GM23338 (cell line): Measurements from ENCODE around the gene SLFN12. TPM values are rescaled to one million over a fixed set of nuclear protein-coding genes. Genes with fewer than 3 reads are reported as not detected.

Experiments
- ATAC-seq: fragments of 200-7000 bp; cut with Tn5 transposase; 3 replicates; pipeline ENCODE4 v1.9.1; 2020
- DNase-seq: peaks from one replicate; pipeline ENCODE4 v3.0.0-alpha.2; 2015; ENCODE audit warnings: low spot score
- H2AFZ ChIP-seq: fragments of 200-600 bp; sonication (generic); 2 replicates; pipeline ENCODE4 v1.8.0; 2016; ENCODE audit warnings: antibody characterized with exemption, mild to moderate bottlenecking, moderate library complexity
- H3F3A ChIP-seq: fragments of 200-600 bp; sonication (generic); replicated peaks from 2 replicates; pipeline ENCODE4 v1.8.0; 2017; ENCODE audit warnings: antibody characterized with exemption, mixed run types, low read depth
- H3K27ac ChIP-seq: fragments of 200-600 bp; sonication (generic); 2 replicates; pipeline ENCODE4 v1.6.1; 2016; ENCODE audit warnings: low read depth
- H3K27me3 ChIP-seq: fragments of 200-600 bp; sonication (generic); 2 replicates; pipeline ENCODE4 v1.8.0; 2016; ENCODE audit warnings: mild to moderate bottlenecking, mixed run types, moderate library complexity; ENCODE audit not compliant: insufficient read depth
- H3K36me3 ChIP-seq: fragments of 200-600 bp; sonication (generic); 2 replicates; pipeline ENCODE4 v1.8.0; 2016; ENCODE audit warnings: mild to moderate bottlenecking; ENCODE audit not compliant: insufficient read depth
- H3K4me1 ChIP-seq: fragments of 200-600 bp; sonication (generic); 2 replicates; pipeline ENCODE4 v1.8.0; 2016; ENCODE audit warnings: mild to moderate bottlenecking, moderate library complexity; ENCODE audit not compliant: insufficient read depth
- H3K4me2 ChIP-seq: fragments of 200-600 bp; sonication (generic); 2 replicates; pipeline ENCODE4 v1.7.1; 2017; ENCODE audit warnings: mixed run types
- H3K4me3 ChIP-seq: fragments of 200-600 bp; sonication (generic); 2 replicates; pipeline ENCODE4 v1.6.1; 2016; ENCODE audit warnings: mixed run types
- H3K79me2 ChIP-seq: fragments of 200-600 bp; sonication (generic); replicated peaks from 2 replicates; pipeline ENCODE4 v1.8.0; 2017; ENCODE audit warnings: mild to moderate bottlenecking; ENCODE audit not compliant: insufficient read depth
- H3K9me2 ChIP-seq: fragments of 200-600 bp; sonication (generic); 2 replicates; pipeline ENCODE4 v1.8.0; 2017; ENCODE audit not compliant: insufficient read depth
- H4K20me1 ChIP-seq: fragments of 200-600 bp; sonication (generic); replicated peaks from 2 replicates; pipeline ENCODE4 v1.8.0; 2017; ENCODE audit warnings: mild to moderate bottlenecking; ENCODE audit not compliant: insufficient read depth
- H3K27ac Mint-ChIP-seq: 2 replicates; pipeline ENCODE4 v1.8.0; 2020; ENCODE audit warnings: inconsistent platforms, mild to moderate bottlenecking, moderate library complexity, mixed read lengths
- H3K27me3 Mint-ChIP-seq: 3 replicates; pipeline ENCODE4 v1.8.0; 2022; ENCODE audit warnings: low read depth, mild to moderate bottlenecking, moderate library complexity, mixed read lengths, inconsistent platforms; ENCODE audit not compliant: insufficient read depth, poor library complexity
- H3K36me3 Mint-ChIP-seq: 3 replicates; pipeline ENCODE4 v1.8.0; 2021; ENCODE audit warnings: low read depth, mild to moderate bottlenecking, inconsistent platforms, moderate library complexity, mixed read lengths
- H3K4me1 Mint-ChIP-seq: 3 replicates; pipeline ENCODE4 v1.8.0; 2020; ENCODE audit warnings: mild to moderate bottlenecking, inconsistent platforms, mixed read lengths
- H3K4me3 Mint-ChIP-seq: 3 replicates; pipeline ENCODE4 v1.8.0; 2021; ENCODE audit warnings: moderate library complexity, mild to moderate bottlenecking, inconsistent platforms, mixed read lengths
- H3K9me3 Mint-ChIP-seq: 3 replicates; pipeline ENCODE4 v1.8.0; 2020; ENCODE audit warnings: moderate library complexity, mild to moderate bottlenecking, inconsistent platforms, mixed read lengths
- CREB1 ChIP-seq: fragments of 250-450 bp; sonication (Bioruptor Pico); IDR thresholded peaks from 2 replicates; pipeline ENCODE4 v1.5.0; 2020; ENCODE audit warnings: low read depth, mild to moderate bottlenecking, moderate library complexity
- EZH2 ChIP-seq: fragments of 200-600 bp; sonication (generic); IDR thresholded peaks from one replicate; pipeline ENCODE4 v1.8.0; 2017; ENCODE audit warnings: antibody characterized with exemption, mild to moderate bottlenecking, low read depth; ENCODE audit not compliant: unreplicated experiment
- EZH2phosphoT487 ChIP-seq: fragments of 200-600 bp; sonication (generic); IDR thresholded peaks from one replicate; pipeline ENCODE4 v1.8.1; 2018; ENCODE audit warnings: antibody characterized with exemption; ENCODE audit not compliant: unreplicated experiment
- JUNB ChIP-seq: IDR thresholded peaks from one replicate; pipeline ENCODE4 v1.6.1; 2016; ENCODE audit warnings: antibody characterized with exemption; ENCODE audit not compliant: unreplicated experiment
- NANOG ChIP-seq: IDR thresholded peaks from 2 replicates; pipeline ENCODE4 v1.6.1; 2016; ENCODE audit warnings: antibody characterized with exemption, borderline replicate concordance
- POLR2AphosphoS5 ChIP-seq: IDR thresholded peaks from 2 replicates; pipeline ENCODE4 v1.6.1; 2016; ENCODE audit warnings: antibody characterized with exemption, low read depth
- STAT1 ChIP-seq: IDR thresholded peaks from one replicate; pipeline ENCODE4 v1.6.1; 2016; ENCODE audit warnings: antibody characterized with exemption; ENCODE audit not compliant: unreplicated experiment
- ZNF114 ChIP-seq: fragments of 250-450 bp; sonication (Bioruptor Pico); IDR thresholded peaks from 2 replicates; pipeline ENCODE4 v1.5.0; 2020; ENCODE audit warnings: mild to moderate bottlenecking, moderate library complexity
- ZNF331 ChIP-seq: fragments of 250-450 bp; sonication (Bioruptor Pico); IDR thresholded peaks from 2 replicates; pipeline ENCODE4 v1.5.0; 2020; ENCODE audit warnings: low read depth, mild to moderate bottlenecking, moderate library complexity
- polyA plus RNA-seq: library from polyadenylated mRNA; unstranded; fragments of >200 nt; fragmentation: Nextera tagmentation; extraction: Ambion mirVana; gene quantifications from 2 replicates; pipeline ENCODE4 v1.2.1, GENCODE V29; 2016
- total RNA-seq: library from RNA; depleted of rRNA; stranded (reverse); fragments of >200 nt; shearing (Covaris generic); gene quantifications from 2 replicates; pipeline ENCODE4 v1.2.3, GENCODE V29; 2014
- TF ChIP-seq, protein P1 (sequence below): IDR thresholded peaks from 2 replicates; pipeline ENCODE4 v1.6.1; 2016; ENCODE audit warnings: antibody characterized with exemption
- TF ChIP-seq, protein P2 (sequence below): fragments of 250-450 bp; sonication (Bioruptor Pico); IDR thresholded peaks from 2 replicates; pipeline ENCODE4 v1.5.0; 2020; ENCODE audit warnings: mild to moderate bottlenecking, moderate library complexity
- TF ChIP-seq, protein P3 (sequence below), 2 experiments: fragments of 200-600 bp in 1 of 2; sonication (generic) in 1 of 2; conservative IDR thresholded peaks; 2 replicates each; pipeline versions ENCODE4 v1.5.1 to v1.6.1; 2016 to 2017; ENCODE audit warnings: antibody characterized with exemption in 2 of 2, low read depth in 2 of 2, mild to moderate bottlenecking in 2 of 2, moderate library complexity in 1 of 2

SLFN12 gene
- total and polyA plus RNA-seq, 2 experiments from 2014 or later, result 3.5 to 9.2 TPM

DNA sequence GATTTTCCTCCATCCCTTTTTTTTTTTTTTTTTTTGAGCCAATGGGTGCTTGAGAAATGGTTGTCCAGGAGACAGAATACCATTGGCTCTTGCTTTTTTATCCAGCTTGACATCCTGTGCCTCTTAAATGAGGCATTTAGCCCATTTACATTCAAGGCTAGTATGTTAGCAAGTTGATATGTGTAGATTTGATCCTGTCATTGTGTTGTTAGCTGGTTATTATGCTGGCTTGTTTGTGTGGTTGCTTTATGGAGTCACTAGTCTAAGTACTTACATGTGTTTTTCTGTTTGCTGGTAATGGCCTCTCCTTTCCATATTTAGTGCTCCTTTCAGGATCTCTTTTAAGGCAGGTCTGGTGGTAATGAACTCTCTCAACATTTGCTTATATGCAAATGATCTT, 44.8 kb downstream of the SLFN12 start:
- Histone ChIP-seq H3K4me3 (no peak overlapping the region), H3K27me3 (0 out of 2 replicates have a peak, but pooled peaks cover 8% of the 10 kb centered on the region), H2AFZ (no peak overlapping the region), H3K27ac (no peak overlapping the region), H3K4me2 (no peak overlapping the region), H4K20me1 (peaks cover 5% of the 10 kb centered on the region; the same call in 1 of the 2 replicates), H3K36me3 (no peaks in the 10 kb centered on the region), H3K4me1 (peaks cover 7% of the 10 kb centered on the region), H3K79me2 (no peaks in the 10 kb centered on the region), H3K9me2 (no peaks in the 10 kb centered on the region; the same call in 1 of the 2 replicates), H3F3A (no peaks in the 10 kb centered on the region)
- Mint-ChIP-seq H3K4me3 (no peak overlapping the region), H3K9me3 (no peaks in the 10 kb centered on the region), H3K4me1 (peaks cover 18% of the 10 kb centered on the region), H3K27me3 (peaks cover 5% of the 10 kb centered on the region), H3K36me3 (no peaks in the 10 kb centered on the region), H3K27ac (no peak overlapping the region)
- DNase-seq (no peak), ATAC-seq (no peak)
- TF ChIP-seq, protein P1, sequence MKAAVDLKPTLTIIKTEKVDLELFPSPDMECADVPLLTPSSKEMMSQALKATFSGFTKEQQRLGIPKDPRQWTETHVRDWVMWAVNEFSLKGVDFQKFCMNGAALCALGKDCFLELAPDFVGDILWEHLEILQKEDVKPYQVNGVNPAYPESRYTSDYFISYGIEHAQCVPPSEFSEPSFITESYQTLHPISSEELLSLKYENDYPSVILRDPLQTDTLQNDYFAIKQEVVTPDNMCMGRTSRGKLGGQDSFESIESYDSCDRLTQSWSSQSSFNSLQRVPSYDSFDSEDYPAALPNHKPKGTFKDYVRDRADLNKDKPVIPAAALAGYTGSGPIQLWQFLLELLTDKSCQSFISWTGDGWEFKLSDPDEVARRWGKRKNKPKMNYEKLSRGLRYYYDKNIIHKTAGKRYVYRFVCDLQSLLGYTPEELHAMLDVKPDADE, result no peak
- TF ChIP-seq JUNB (no peak), ZNF331 (no peak), CREB1 (no peak), EZH2phosphoT487 (no peak), EZH2 (no peak)

DNA sequence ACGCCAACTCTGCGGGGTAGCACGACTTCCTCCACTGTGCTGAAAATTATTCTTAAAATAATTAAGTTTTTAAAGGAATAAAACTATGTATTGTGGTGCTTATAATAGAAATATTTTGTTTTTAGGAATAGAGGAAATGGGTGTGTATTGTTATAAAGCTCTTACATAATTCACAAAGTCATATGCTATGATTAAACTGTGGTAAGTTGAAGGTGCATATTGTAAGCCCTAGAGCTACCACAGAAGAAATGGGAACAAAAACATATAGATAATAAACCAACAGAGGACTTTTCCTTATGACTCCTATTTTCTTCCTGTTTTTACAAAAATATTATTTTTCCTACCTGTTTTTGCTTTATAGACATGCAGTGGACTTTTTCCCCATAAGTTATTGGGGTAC, 54.6 kb downstream of the SLFN12 start:
- no peaks in the 10 kb centered on the region for H3K9me2 ChIP-seq
- H3K79me2 ChIP-seq, result no peaks in the 10 kb centered on the region
- no peak overlapping the region for H3K4me3 Mint-ChIP-seq
- 0 out of 3 replicates have a peak, but pooled peaks cover 5% of the 10 kb centered on the region for H3K4me1 Mint-ChIP-seq
- H3K4me1 ChIP-seq, result peaks cover 18% of the 10 kb centered on the region
- no peak overlapping the region for H2AFZ ChIP-seq
- peaks cover 3% of the 10 kb centered on the region; the same call in 1 of the 2 replicates for H3F3A ChIP-seq
- no peak overlapping the region for H3K4me2 ChIP-seq
- H3K27me3 ChIP-seq, result peaks cover 79% of the 10 kb centered on the region
- H3K9me3 Mint-ChIP-seq, result peaks cover 9% of the 10 kb centered on the region; the same call in 2 of the 3 replicates
- no peak overlapping the region for H3K27ac Mint-ChIP-seq
- DNase-seq (no peak), ATAC-seq (no peak)
- no peaks in the 10 kb centered on the region for H3K36me3 ChIP-seq
- peaks cover 3% of the 10 kb centered on the region; the same call in 1 of the 2 replicates for H4K20me1 ChIP-seq
- H3K36me3 Mint-ChIP-seq, result no peaks in the 10 kb centered on the region
- peaks cover 39% of the 10 kb centered on the region for H3K27me3 Mint-ChIP-seq
- no peak overlapping the region for H3K4me3 ChIP-seq
- H3K27ac ChIP-seq, result no peak overlapping the region
- TF ChIP-seq EZH2 (no peak), ZNF114 (CRISPR knock-in tag) (no peak), JUNB (no peak), CREB1 (no peak), EZH2phosphoT487 (no peak), ZNF331 (no peak), STAT1 (no peak), NANOG (no peak), POLR2AphosphoS5 (no peak)
- TF ChIP-seq, protein P2, sequence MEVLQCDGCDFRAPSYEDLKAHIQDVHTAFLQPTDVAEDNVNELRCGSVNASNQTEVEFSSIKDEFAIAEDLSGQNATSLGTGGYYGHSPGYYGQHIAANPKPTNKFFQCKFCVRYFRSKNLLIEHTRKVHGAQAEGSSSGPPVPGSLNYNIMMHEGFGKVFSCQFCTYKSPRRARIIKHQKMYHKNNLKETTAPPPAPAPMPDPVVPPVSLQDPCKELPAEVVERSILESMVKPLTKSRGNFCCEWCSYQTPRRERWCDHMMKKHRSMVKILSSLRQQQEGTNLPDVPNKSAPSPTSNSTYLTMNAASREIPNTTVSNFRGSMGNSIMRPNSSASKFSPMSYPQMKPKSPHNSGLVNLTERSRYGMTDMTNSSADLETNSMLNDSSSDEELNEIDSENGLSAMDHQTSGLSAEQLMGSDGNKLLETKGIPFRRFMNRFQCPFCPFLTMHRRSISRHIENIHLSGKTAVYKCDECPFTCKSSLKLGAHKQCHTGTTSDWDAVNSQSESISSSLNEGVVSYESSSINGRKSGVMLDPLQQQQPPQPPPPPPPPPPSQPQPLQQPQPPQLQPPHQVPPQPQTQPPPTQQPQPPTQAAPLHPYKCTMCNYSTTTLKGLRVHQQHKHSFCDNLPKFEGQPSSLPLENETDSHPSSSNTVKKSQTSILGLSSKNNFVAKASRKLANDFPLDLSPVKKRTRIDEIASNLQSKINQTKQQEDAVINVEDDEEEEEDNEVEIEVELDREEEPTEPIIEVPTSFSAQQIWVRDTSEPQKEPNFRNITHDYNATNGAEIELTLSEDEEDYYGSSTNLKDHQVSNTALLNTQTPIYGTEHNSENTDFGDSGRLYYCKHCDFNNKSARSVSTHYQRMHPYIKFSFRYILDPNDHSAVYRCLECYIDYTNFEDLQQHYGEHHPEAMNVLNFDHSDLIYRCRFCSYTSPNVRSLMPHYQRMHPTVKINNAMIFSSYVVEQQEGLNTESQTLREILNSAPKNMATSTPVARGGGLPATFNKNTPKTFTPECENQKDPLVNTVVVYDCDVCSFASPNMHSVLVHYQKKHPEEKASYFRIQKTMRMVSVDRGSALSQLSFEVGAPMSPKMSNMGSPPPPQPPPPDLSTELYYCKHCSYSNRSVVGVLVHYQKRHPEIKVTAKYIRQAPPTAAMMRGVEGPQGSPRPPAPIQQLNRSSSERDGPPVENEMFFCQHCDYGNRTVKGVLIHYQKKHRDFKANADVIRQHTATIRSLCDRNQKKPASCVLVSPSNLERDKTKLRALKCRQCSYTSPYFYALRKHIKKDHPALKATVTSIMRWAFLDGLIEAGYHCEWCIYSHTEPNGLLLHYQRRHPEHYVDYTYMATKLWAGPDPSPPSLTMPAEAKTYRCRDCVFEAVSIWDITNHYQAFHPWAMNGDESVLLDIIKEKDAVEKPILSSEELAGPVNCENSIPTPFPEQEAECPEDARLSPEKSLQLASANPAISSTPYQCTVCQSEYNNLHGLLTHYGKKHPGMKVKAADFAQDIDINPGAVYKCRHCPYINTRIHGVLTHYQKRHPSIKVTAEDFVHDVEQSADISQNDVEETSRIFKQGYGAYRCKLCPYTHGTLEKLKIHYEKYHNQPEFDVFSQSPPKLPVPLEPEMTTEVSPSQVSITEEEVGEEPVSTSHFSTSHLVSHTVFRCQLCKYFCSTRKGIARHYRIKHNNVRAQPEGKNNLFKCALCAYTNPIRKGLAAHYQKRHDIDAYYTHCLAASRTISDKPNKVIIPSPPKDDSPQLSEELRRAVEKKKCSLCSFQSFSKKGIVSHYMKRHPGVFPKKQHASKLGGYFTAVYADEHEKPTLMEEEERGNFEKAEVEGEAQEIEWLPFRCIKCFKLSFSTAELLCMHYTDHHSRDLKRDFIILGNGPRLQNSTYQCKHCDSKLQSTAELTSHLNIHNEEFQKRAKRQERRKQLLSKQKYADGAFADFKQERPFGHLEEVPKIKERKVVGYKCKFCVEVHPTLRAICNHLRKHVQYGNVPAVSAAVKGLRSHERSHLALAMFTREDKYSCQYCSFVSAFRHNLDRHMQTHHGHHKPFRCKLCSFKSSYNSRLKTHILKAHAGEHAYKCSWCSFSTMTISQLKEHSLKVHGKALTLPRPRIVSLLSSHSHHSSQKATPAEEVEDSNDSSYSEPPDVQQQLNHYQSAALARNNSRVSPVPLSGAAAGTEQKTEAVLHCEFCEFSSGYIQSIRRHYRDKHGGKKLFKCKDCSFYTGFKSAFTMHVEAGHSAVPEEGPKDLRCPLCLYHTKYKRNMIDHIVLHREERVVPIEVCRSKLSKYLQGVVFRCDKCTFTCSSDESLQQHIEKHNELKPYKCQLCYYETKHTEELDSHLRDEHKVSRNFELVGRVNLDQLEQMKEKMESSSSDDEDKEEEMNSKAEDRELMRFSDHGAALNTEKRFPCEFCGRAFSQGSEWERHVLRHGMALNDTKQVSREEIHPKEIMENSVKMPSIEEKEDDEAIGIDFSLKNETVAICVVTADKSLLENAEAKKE (CRISPR knock-in tag), result no peak
- TF ChIP-seq, protein P1, result no peak
- TF ChIP-seq, protein P3, sequence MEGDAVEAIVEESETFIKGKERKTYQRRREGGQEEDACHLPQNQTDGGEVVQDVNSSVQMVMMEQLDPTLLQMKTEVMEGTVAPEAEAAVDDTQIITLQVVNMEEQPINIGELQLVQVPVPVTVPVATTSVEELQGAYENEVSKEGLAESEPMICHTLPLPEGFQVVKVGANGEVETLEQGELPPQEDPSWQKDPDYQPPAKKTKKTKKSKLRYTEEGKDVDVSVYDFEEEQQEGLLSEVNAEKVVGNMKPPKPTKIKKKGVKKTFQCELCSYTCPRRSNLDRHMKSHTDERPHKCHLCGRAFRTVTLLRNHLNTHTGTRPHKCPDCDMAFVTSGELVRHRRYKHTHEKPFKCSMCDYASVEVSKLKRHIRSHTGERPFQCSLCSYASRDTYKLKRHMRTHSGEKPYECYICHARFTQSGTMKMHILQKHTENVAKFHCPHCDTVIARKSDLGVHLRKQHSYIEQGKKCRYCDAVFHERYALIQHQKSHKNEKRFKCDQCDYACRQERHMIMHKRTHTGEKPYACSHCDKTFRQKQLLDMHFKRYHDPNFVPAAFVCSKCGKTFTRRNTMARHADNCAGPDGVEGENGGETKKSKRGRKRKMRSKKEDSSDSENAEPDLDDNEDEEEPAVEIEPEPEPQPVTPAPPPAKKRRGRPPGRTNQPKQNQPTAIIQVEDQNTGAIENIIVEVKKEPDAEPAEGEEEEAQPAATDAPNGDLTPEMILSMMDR (conservative IDR thresholded peaks at IDR 0.05; ENCODE audit: low read depth in 2 of 2), result no peak
